GM12878 (cell line): ENCODE data around the gene MFNG. TPM values are rescaled to one million over a fixed set of nuclear protein-coding genes. Genes with fewer than 3 reads are reported as not detected.

Source experiments
- ATAC-seq: fragments of 200-7000 bp; cut with Tn5 transposase; 3 replicates; pipeline ENCODE4 v1.9.1; 2020; ENCODE audit warnings: mild to moderate bottlenecking, moderate library complexity
- BruUV-seq: library from RNA; stranded (reverse); fragments of 400-500 nt; replicated peaks from 2 replicates; lab custom pipeline; 2021; lab: Mats Ljungman, UMichigan
- CTCF ChIA-PET: fragments of 300-600 bp; sonication (Branson Sonifier 250); formaldehyde crosslinking; extraction: SDS; loops from one replicate; lab custom pipeline; 2021; ENCODE audit warnings: inconsistent platforms; lab: Yijun Ruan, JAX
- POLR2A ChIA-PET: fragments of 350-600 bp; formaldehyde crosslinking; extraction: SDS; loops from one replicate; lab custom pipeline; 2021; ENCODE audit warnings: inconsistent platforms; lab: Charles Lee
- RAD21 ChIA-PET: fragments of 300-600 bp; sonication (Branson Sonifier 250); formaldehyde crosslinking; loops from one replicate; lab custom pipeline; 2023; ENCODE audit warnings: antibody characterized with exemption; ENCODE audit not compliant: unreplicated experiment; lab: Charles Lee
- SMC1A ChIA-PET: fragments of 300-600 bp; sonication (Branson Sonifier 250); formaldehyde crosslinking; loops from one replicate; lab custom pipeline; 2023; ENCODE audit not compliant: unreplicated experiment, uncharacterized antibody; lab: Charles Lee
- DNase-seq: peaks from one replicate; pipeline ENCODE4 v3.0.0-alpha.2; 2011; ENCODE audit warnings: low read depth, low spot score
- FAIRE-seq: peaks from 3 replicates; lab custom pipeline; 2011; peaks lifted over from hg19 to GRCh38; lab: Jason Lieb, UNC
- H2AFZ ChIP-seq: 2 replicates; pipeline ENCODE4 v1.6.0; 2011; ENCODE audit warnings: low read depth, low read length, control low read depth; ENCODE audit not compliant: control insufficient read depth
- H3K27ac ChIP-seq: 2 replicates; pipeline ENCODE4 v1.5.1; 2011; ENCODE audit warnings: control low read depth; ENCODE audit not compliant: control insufficient read depth, insufficient read depth
- H3K27me3 ChIP-seq, 2 experiments: replicated peaks in 1 of 2; 2 replicates each; pipeline versions ENCODE4 v1.6.0 to v1.6.1; 2011; ENCODE audit warnings: low read length in 1 of 2; ENCODE audit not compliant: control insufficient read depth in 2 of 2, insufficient read depth in 2 of 2
- H3K36me3 ChIP-seq, 2 experiments: 2 replicates each; pipeline ENCODE4 v1.5.1; 2011; ENCODE audit warnings: low read length in 1 of 2; ENCODE audit not compliant: control insufficient read depth in 2 of 2, insufficient read depth in 2 of 2
- H3K4me1 ChIP-seq: 2 replicates; pipeline ENCODE4 v1.6.1; 2011; ENCODE audit warnings: mild to moderate bottlenecking, low read length, moderate library complexity, mixed read lengths; ENCODE audit not compliant: control insufficient read depth, insufficient read depth
- H3K4me2 ChIP-seq: 2 replicates; pipeline ENCODE4 v1.6.0; 2011; ENCODE audit warnings: control low read depth; ENCODE audit not compliant: control insufficient read depth, insufficient read depth
- H3K4me3 ChIP-seq: fragments of 200-600 bp; sonication (generic); 2 replicates; pipeline ENCODE4 v1.5.1; 2016
- H3K79me2 ChIP-seq: 2 replicates; pipeline ENCODE4 v1.6.0; 2011; ENCODE audit warnings: low read length; ENCODE audit not compliant: control insufficient read depth, insufficient read depth
- H3K9ac ChIP-seq: 2 replicates; pipeline ENCODE4 v1.8.0; 2011; ENCODE audit warnings: low read length, control low read depth, mixed read lengths; ENCODE audit not compliant: control insufficient read depth, insufficient read depth
- H3K9me3 ChIP-seq: replicated peaks from 3 replicates; pipeline ENCODE4 v1.5.1; 2011; ENCODE audit warnings: mild to moderate bottlenecking, low read length; ENCODE audit not compliant: control insufficient read depth, insufficient read depth
- H4K20me1 ChIP-seq: 2 replicates; pipeline ENCODE4 v1.6.0; 2011; ENCODE audit not compliant: control insufficient read depth, insufficient read depth
- ATF7 ChIP-seq: fragments of 450-650 bp; IDR thresholded peaks from 2 replicates; pipeline ENCODE4 v1.6.1; 2016; ENCODE audit warnings: low read depth, mild to moderate bottlenecking
- NFXL1 ChIP-seq: fragments of 450-650 bp; IDR thresholded peaks from 2 replicates; pipeline ENCODE4 v1.6.1; 2017; ENCODE audit warnings: antibody characterized with exemption, mild to moderate bottlenecking, borderline replicate concordance
- NRF1 ChIP-seq: conservative IDR thresholded peaks from 2 replicates; pipeline ENCODE4 v1.6.1; 2011; ENCODE audit warnings: mild to moderate bottlenecking, low read depth, low read length, improper control_type of control experiment
- SP1 ChIP-seq: IDR thresholded peaks from one replicate; pipeline ENCODE4 v1.6.1; 2011; ENCODE audit warnings: low read depth, low read length
- SUPT20H ChIP-seq: IDR thresholded peaks from 2 replicates; pipeline ENCODE4 v1.6.1; 2011; ENCODE audit warnings: low read depth, mild to moderate bottlenecking, low read length, moderate library complexity, borderline replicate concordance; ENCODE audit not compliant: control insufficient read depth
- YBX1 ChIP-seq: fragments of 450-650 bp; IDR thresholded peaks from 2 replicates; pipeline ENCODE4 v1.6.1; 2016; ENCODE audit warnings: antibody characterized with exemption
- ZZZ3 ChIP-seq: IDR thresholded peaks from 2 replicates; pipeline ENCODE4 v1.6.1; 2011; ENCODE audit warnings: low read depth; ENCODE audit not compliant: control insufficient read depth, insufficient read length
- WGBS: methylation state at CpG from one replicate; pipeline ENCODE4 v1.1.6; 2016; ENCODE audit warnings: low lambda C conversion rate; ENCODE audit not compliant: insufficient replicate concordance, insufficient coverage; ENCODE audit errors: missing lambda C conversion rate; 5-methylcytosine and 5-hydroxymethylcytosine counted together
- in situ Hi-C: fragments of 300-500 bp; cut with MboI; formaldehyde crosslinking; loops from 9 replicates; pipeline ENCODE4 v1.14.3; 2018; ENCODE audit warnings: mixed read lengths
- intact Hi-C: fragments of 100-400 bp; cut with micrococcal nuclease; formaldehyde crosslinking; loops from one replicate; pipeline ENCODE4 v1.14.2; 2022; ENCODE audit not compliant: unreplicated experiment
- polyA plus RNA-seq, 11 experiments: library from polyadenylated mRNA; depleted of rRNA in 4 of 11; unstranded in 6 of 11; stranded (reverse) in 5 of 11; fragments of >200 nt; fragmentation: Nextera tagmentation in 4 of 11; fragmentation: Illumina TruSeq in 1 of 11; extraction: Ambion mirVana in 4 of 11; extraction: Trizol in 1 of 11; gene quantifications; 1 replicate in 1 of 11; 2 replicates in 10 of 11; pipeline versions ENCODE4 v1.2.1 to v1.2.3, GENCODE V29; 2011 to 2016; ENCODE audit warnings: inconsistent platforms in 2 of 11, missing spikeins in 2 of 11, low read depth in 1 of 11
- total RNA-seq, 4 experiments: library from RNA; depleted of rRNA in 3 of 4; stranded (reverse); fragments of >200 nt in 3 of 4; fragmentation: Illumina TruSeq in 1 of 4; extraction: Trizol in 1 of 4; gene quantifications; 2 replicates each; pipeline versions ENCODE4 v1.2.1 to v1.2.3, GENCODE V29; 2013 to 2021
- TF ChIP-seq, protein P1 (sequence below): IDR thresholded peaks from 2 replicates; pipeline ENCODE4 v1.6.1; 2012; ENCODE audit warnings: improper control_type of control experiment, low read depth, low read length; ENCODE audit not compliant: insufficient replicate concordance
- TF ChIP-seq, protein P2 (sequence below): fragments of 450-650 bp; IDR thresholded peaks from 2 replicates; pipeline ENCODE4 v1.6.1; 2016; ENCODE audit warnings: mild to moderate bottlenecking, moderate library complexity, borderline replicate concordance
- TF ChIP-seq, protein P3 (sequence below): IDR thresholded peaks from 2 replicates; pipeline ENCODE4 v1.6.1; 2012; ENCODE audit warnings: low read depth, low read length, improper control_type of control experiment

The MFNG gene
- total and polyA plus RNA-seq, 10 of the 15 experiments (the other 5 are each of a cell fraction or from before 2014, with no cell fraction given): 11.5 to 117 (median 68.5) TPM

DNA sequence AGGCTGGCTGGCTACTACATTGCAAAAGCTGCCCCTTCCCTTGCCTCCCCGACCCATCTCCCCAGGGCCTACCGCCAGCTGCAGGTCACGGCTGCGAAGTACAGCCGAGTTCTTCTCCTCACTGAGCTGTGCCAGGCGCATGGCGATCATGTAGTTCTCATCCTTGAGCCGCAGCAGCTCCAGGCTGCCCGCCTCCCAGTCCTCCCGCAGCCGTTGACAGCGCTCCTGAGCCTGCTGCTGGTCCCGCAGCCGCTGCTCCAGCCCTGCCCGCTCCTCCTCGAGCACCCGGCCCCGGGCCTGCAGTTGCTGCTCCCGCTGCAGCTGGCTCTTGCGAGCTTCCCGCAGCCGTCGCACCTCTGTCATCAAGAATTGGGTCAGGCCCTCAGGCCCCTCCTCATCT, 29.7 kb upstream of the MFNG start (continued):
- TF ChIP-seq ZZZ3 (no peak), NRF1 (no peak), ATF7 (no peak)
- TF ChIP-seq, protein P1, sequence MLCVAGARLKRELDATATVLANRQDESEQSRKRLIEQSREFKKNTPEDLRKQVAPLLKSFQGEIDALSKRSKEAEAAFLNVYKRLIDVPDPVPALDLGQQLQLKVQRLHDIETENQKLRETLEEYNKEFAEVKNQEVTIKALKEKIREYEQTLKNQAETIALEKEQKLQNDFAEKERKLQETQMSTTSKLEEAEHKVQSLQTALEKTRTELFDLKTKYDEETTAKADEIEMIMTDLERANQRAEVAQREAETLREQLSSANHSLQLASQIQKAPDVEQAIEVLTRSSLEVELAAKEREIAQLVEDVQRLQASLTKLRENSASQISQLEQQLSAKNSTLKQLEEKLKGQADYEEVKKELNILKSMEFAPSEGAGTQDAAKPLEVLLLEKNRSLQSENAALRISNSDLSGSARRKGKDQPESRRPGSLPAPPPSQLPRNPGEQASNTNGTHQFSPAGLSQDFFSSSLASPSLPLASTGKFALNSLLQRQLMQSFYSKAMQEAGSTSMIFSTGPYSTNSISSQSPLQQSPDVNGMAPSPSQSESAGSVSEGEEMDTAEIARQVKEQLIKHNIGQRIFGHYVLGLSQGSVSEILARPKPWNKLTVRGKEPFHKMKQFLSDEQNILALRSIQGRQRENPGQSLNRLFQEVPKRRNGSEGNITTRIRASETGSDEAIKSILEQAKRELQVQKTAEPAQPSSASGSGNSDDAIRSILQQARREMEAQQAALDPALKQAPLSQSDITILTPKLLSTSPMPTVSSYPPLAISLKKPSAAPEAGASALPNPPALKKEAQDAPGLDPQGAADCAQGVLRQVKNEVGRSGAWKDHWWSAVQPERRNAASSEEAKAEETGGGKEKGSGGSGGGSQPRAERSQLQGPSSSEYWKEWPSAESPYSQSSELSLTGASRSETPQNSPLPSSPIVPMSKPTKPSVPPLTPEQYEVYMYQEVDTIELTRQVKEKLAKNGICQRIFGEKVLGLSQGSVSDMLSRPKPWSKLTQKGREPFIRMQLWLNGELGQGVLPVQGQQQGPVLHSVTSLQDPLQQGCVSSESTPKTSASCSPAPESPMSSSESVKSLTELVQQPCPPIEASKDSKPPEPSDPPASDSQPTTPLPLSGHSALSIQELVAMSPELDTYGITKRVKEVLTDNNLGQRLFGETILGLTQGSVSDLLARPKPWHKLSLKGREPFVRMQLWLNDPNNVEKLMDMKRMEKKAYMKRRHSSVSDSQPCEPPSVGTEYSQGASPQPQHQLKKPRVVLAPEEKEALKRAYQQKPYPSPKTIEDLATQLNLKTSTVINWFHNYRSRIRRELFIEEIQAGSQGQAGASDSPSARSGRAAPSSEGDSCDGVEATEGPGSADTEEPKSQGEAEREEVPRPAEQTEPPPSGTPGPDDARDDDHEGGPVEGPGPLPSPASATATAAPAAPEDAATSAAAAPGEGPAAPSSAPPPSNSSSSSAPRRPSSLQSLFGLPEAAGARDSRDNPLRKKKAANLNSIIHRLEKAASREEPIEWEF: no peak

DNA sequence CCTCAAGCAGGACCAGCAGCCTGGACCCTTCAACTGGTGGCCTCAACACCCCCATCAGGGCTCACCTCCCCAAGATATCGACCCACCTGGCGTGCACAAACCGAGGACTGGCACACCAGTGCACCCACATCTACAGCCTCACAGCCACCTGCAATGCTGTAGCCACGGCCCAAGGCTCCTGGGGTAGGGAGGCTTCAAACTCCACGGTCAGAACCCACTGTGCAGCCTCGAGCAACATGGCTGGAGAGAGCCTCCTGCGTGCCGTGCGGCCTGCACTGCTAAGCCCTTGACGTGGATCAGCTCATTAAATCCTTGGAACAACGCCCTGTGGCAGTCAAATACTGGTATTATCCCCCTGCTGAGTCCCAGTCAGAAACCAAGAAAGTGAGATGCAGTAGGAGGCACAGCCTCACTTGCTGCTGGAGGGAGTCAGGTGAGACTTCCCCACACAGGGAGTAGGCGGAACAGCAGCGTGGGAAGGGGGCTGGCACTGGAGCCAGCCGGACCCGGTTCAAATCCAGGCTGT, 28.4 kb upstream of the MFNG start:
- no peak for ATAC-seq
- TF ChIP-seq, protein P2, sequence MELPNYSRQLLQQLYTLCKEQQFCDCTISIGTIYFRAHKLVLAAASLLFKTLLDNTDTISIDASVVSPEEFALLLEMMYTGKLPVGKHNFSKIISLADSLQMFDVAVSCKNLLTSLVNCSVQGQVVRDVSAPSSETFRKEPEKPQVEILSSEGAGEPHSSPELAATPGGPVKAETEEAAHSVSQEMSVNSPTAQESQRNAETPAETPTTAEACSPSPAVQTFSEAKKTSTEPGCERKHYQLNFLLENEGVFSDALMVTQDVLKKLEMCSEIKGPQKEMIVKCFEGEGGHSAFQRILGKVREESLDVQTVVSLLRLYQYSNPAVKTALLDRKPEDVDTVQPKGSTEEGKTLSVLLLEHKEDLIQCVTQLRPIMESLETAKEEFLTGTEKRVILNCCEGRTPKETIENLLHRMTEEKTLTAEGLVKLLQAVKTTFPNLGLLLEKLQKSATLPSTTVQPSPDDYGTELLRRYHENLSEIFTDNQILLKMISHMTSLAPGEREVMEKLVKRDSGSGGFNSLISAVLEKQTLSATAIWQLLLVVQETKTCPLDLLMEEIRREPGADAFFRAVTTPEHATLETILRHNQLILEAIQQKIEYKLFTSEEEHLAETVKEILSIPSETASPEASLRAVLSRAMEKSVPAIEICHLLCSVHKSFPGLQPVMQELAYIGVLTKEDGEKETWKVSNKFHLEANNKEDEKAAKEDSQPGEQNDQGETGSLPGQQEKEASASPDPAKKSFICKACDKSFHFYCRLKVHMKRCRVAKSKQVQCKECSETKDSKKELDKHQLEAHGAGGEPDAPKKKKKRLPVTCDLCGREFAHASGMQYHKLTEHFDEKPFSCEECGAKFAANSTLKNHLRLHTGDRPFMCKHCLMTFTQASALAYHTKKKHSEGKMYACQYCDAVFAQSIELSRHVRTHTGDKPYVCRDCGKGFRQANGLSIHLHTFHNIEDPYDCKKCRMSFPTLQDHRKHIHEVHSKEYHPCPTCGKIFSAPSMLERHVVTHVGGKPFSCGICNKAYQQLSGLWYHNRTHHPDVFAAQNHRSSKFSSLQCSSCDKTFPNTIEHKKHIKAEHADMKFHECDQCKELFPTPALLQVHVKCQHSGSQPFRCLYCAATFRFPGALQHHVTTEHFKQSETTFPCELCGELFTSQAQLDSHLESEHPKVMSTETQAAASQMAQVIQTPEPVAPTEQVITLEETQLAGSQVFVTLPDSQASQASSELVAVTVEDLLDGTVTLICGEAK: no peak
- TF ChIP-seq NFXL1 (no peak), SUPT20H (no peak), YBX1 (no peak), SP1 (no peak)
- TF ChIP-seq, protein P3, sequence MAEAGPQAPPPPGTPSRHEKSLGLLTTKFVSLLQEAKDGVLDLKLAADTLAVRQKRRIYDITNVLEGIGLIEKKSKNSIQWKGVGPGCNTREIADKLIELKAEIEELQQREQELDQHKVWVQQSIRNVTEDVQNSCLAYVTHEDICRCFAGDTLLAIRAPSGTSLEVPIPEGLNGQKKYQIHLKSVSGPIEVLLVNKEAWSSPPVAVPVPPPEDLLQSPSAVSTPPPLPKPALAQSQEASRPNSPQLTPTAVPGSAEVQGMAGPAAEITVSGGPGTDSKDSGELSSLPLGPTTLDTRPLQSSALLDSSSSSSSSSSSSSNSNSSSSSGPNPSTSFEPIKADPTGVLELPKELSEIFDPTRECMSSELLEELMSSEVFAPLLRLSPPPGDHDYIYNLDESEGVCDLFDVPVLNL: no peak

More for the DNA sequence above, 28.4 kb upstream of the MFNG start:
- FAIRE-seq: no peak
- Histone ChIP-seq H3K4me3 (no peak overlapping the region), H4K20me1 (no peaks in the 10 kb centered on the region), H3K9me3 (no peaks in the 10 kb centered on the region), H3K27me3 (peaks cover 4 to 9% of the 10 kb centered on the region in 2 experiments; a peak in 3 of 4 replicates), H3K4me1 (no peaks in the 10 kb centered on the region), H3K4me2 (no peak overlapping the region), H3K79me2 (no peaks in the 10 kb centered on the region), H3K9ac (no peak overlapping the region), H3K27ac (no peak overlapping the region), H2AFZ (no peak overlapping the region), H3K36me3 (no peaks in the 10 kb centered on the region)
- BruUV-seq: no TSS peak
- in situ Hi-C loops: no loop called here
- DNase-seq: no peak
- CTCF ChIA-PET: no interaction called here
- POLR2A ChIA-PET: no interaction called here
- WGBS: 21% methylated on average over 15 of the region's 15 CpGs
- SMC1A ChIA-PET: no interaction called here
- intact Hi-C loops: no loop called here
- RAD21 ChIA-PET: no interaction called here
